Daoy (cell line): ENCODE measurements around the gene CDC5L. TPM values are rescaled to one million over a fixed set of nuclear protein-coding genes. Genes with fewer than 3 reads are reported as not detected.

Experiments used
- DNase-seq: peaks from one replicate; pipeline ENCODE4 v3.0.0-alpha.2; 2015; ENCODE audit warnings: low read depth
- total RNA-seq: library from RNA; depleted of rRNA; stranded (reverse); fragments of >200 nt; shearing (Covaris generic); gene quantifications from 2 replicates; pipeline ENCODE4 v1.2.3, GENCODE V29; 2014; rRNA removed

CDC5L gene
- total RNA-seq, 1 experiment from 2014 or later: 50.2 TPM

GRCh38 chr6:44498436-44498835 lies 110.9 kb downstream of the CDC5L start:
- no peak for DNase-seq

GRCh38 chr6:44499609-44500008 lies 112.1 kb downstream of the CDC5L start:
- no peak for DNase-seq

Other genes starting within 250 kb of the CDC5L start
- gene CAPN11, start 228.9 kb upstream of the CDC5L start, total RNA-seq: not detected in 2 replicates
- gene MYMX, start 170.8 kb upstream of the CDC5L start, total RNA-seq: not detected in 2 replicates
- 14.7 and 20.4 TPM in 2 replicates for gene SLC29A1, start 164.1 kb upstream of the CDC5L start, total RNA-seq
- 2,636 and 2,780 TPM in 2 replicates for gene HSP90AB1, start 140.6 kb upstream of the CDC5L start, total RNA-seq
- 86.8 and 92.8 TPM in 2 replicates for gene SLC35B2, start 130.2 kb upstream of the CDC5L start, total RNA-seq
- 42.3 and 56.3 TPM in 2 replicates for gene NFKBIE, start 122.2 kb upstream of the CDC5L start, total RNA-seq
- 0.23 and 0.33 TPM in 2 replicates for gene TMEM151B, start 117.3 kb upstream of the CDC5L start, total RNA-seq
- 37.9 and 38.2 TPM in 2 replicates for gene AARS2, start 74.4 kb upstream of the CDC5L start, total RNA-seq
- not detected in 2 replicates for gene SPATS1, start 45.1 kb upstream of the CDC5L start, total RNA-seq